SIG-M5 (cell line): ENCODE measurements around the gene GOLGA6L10.
"Not testable (repeated sequence)": the region's sequence is repeated elsewhere in the genome, so short reads cannot be mapped to it uniquely, and the experiment has no call there.

Experiments
- DNase-seq: peaks from one replicate; lab custom pipeline; 2025; lab: John Stamatoyannopoulos, UW

The GOLGA6L10 gene

GRCh38 chr15:82349375-82349774 is at the start of gene GOLGA6L10:
GOLGA6L10 (minus strand) TSS chr15:82349475; CDS start chr15:82349375, 100 bp downstream.
- not testable (repeated sequence) for DNase-seq

GRCh38 chr15:82398785-82399184 is 49.5 kb upstream of the GOLGA6L10 start:
- no peak for DNase-seq

GRCh38 chr15:82397817-82398216 is 48.5 kb upstream of the GOLGA6L10 start:
- no peak for DNase-seq

- not testable (repeated sequence) for DNase-seq
Measured at GRCh38 chr15:82395788-82396187, 46.5 kb upstream of the GOLGA6L10 start.

GRCh38 chr15:82393671-82394070 is 44.4 kb upstream of the GOLGA6L10 start:
- no peak for DNase-seq

- not testable (repeated sequence) for DNase-seq
Measured at GRCh38 chr15:82392077-82392476, 42.8 kb upstream of the GOLGA6L10 start.

- DNase-seq = not testable (repeated sequence)
Measured at GRCh38 chr15:82390152-82390551, 40.9 kb upstream of the GOLGA6L10 start.

- not testable (repeated sequence) for DNase-seq
Measured at GRCh38 chr15:82387209-82387608, 37.9 kb upstream of the GOLGA6L10 start.

GRCh38 chr15:82381330-82381955 is 32.2 kb upstream of the GOLGA6L10 start:
- DNase-seq = not testable (repeated sequence)

- DNase-seq = not testable (repeated sequence)
Measured at GRCh38 chr15:82379552-82379951, 30.3 kb upstream of the GOLGA6L10 start.

- DNase-seq = not testable (repeated sequence)
Measured at GRCh38 chr15:82373661-82374060, 24.4 kb upstream of the GOLGA6L10 start.

- DNase-seq = no peak
Measured at GRCh38 chr15:82371656-82372055, 22.4 kb upstream of the GOLGA6L10 start.

- DNase-seq = not testable (repeated sequence)
Measured at GRCh38 chr15:82367790-82368189, 18.5 kb upstream of the GOLGA6L10 start.

- DNase-seq = not testable (repeated sequence)
Measured at GRCh38 chr15:82365692-82366323, 16.5 kb upstream of the GOLGA6L10 start.

GRCh38 chr15:82364548-82364947 is 15.3 kb upstream of the GOLGA6L10 start:
- DNase-seq = not testable (repeated sequence)

GRCh38 chr15:82362790-82363189 is 13.5 kb upstream of the GOLGA6L10 start:
- DNase-seq = not testable (repeated sequence)

- not testable (repeated sequence) for DNase-seq
Measured at GRCh38 chr15:82360618-82361017, 11.3 kb upstream of the GOLGA6L10 start.

GRCh38 chr15:82355055-82355454 is 5.8 kb upstream of the GOLGA6L10 start:
- not testable (repeated sequence) for DNase-seq

GRCh38 chr15:82354546-82354945 is 5.3 kb upstream of the GOLGA6L10 start:
- not testable (repeated sequence) for DNase-seq

GRCh38 chr15:82347645-82348044 is 1.6 kb downstream of the GOLGA6L10 start:
- not testable (repeated sequence) for DNase-seq

- not testable (repeated sequence) for DNase-seq
Measured at GRCh38 chr15:82345176-82345575, 4.1 kb downstream of the GOLGA6L10 start.

- DNase-seq = not testable (repeated sequence)
Measured at GRCh38 chr15:82344421-82344820, 4.9 kb downstream of the GOLGA6L10 start.

- not testable (repeated sequence) for DNase-seq
Measured at GRCh38 chr15:82343851-82344250, 5.4 kb downstream of the GOLGA6L10 start.
